Smooth muscle cell (in vitro differentiated cells): ENCODE measurements around the gene EMC9. TPM values are rescaled to one million over a fixed set of nuclear protein-coding genes. Genes with fewer than 3 reads are reported as not detected.
"Not testable (repeated sequence)": the region's sequence is repeated elsewhere in the genome, so short reads cannot be mapped to it uniquely, and the experiment has no call there.

ENCODE experiments used
- DNase-seq: peaks from one replicate; lab custom pipeline; 2025; ENCODE audit not compliant: unreplicated experiment; lab: John Stamatoyannopoulos, UW
- H2AFZ ChIP-seq: fragments of 200-600 bp; sonication (generic); 2 replicates; pipeline ENCODE4 v1.6.0; 2016; ENCODE audit warnings: antibody characterized with exemption, low read depth, mild to moderate bottlenecking
- H3F3A ChIP-seq: fragments of 200-600 bp; sonication (generic); 2 replicates; pipeline ENCODE4 v1.6.0; 2017; ENCODE audit warnings: antibody characterized with exemption, low read depth
- H3K27ac ChIP-seq: fragments of 200-600 bp; sonication (generic); 2 replicates; pipeline ENCODE4 v1.5.1; 2016; ENCODE audit warnings: low read depth, mild to moderate bottlenecking
- H3K27me3 ChIP-seq: fragments of 200-600 bp; sonication (generic); 2 replicates; pipeline ENCODE4 v1.6.1; 2016; ENCODE audit warnings: low read depth, mild to moderate bottlenecking
- H3K36me3 ChIP-seq: fragments of 200-600 bp; sonication (generic); 2 replicates; pipeline ENCODE4 v1.5.1; 2016; ENCODE audit warnings: low read depth
- H3K4me1 ChIP-seq: fragments of 200-600 bp; sonication (generic); 2 replicates; pipeline ENCODE4 v1.5.1; 2016; ENCODE audit warnings: low read depth
- H3K4me2 ChIP-seq: fragments of 200-600 bp; sonication (generic); 2 replicates; pipeline ENCODE4 v1.6.0; 2016; ENCODE audit warnings: mild to moderate bottlenecking
- H3K4me3 ChIP-seq: fragments of 200-600 bp; sonication (generic); 2 replicates; pipeline ENCODE4 v1.5.1; 2016; ENCODE audit warnings: mild to moderate bottlenecking
- H3K79me2 ChIP-seq: fragments of 200-600 bp; sonication (generic); 2 replicates; pipeline ENCODE4 v1.6.0; 2016; ENCODE audit warnings: low read depth, mild to moderate bottlenecking
- H3K9ac ChIP-seq: fragments of 200-600 bp; sonication (generic); 2 replicates; pipeline ENCODE4 v1.6.0; 2016; ENCODE audit warnings: low read depth
- H3K9me3 ChIP-seq: fragments of 200-600 bp; sonication (generic); replicated peaks from 2 replicates; pipeline ENCODE4 v1.5.1; 2016; ENCODE audit warnings: low read depth
- H4K20me1 ChIP-seq: fragments of 200-600 bp; sonication (generic); 2 replicates; pipeline ENCODE4 v1.6.0; 2016; ENCODE audit warnings: low read depth
- WGBS: methylation state at CpG from one replicate; pipeline ENCODE4 v1.1.7; 2016; ENCODE audit warnings: low lambda C conversion rate; 5-methylcytosine and 5-hydroxymethylcytosine counted together
- polyA plus RNA-seq: library from polyadenylated mRNA; unstranded; fragments of >200 nt; fragmentation: Nextera tagmentation; extraction: Ambion mirVana; gene quantifications from 2 replicates; pipeline ENCODE4 v1.2.1, GENCODE V29; 2016
- total RNA-seq: library from RNA; depleted of rRNA; stranded (reverse); fragments of >200 nt; gene quantifications from 2 replicates; pipeline ENCODE4 v1.2.3, GENCODE V29; 2014
- TF ChIP-seq, protein P1 (sequence below): fragments of 200-600 bp; sonication (generic); IDR thresholded peaks from 2 replicates; pipeline ENCODE4 v1.5.1; 2017; ENCODE audit warnings: borderline replicate concordance, mild to moderate bottlenecking, antibody characterized with exemption; ENCODE audit not compliant: insufficient read depth, poor library complexity, severe bottlenecking

EMC9 gene
- total and polyA plus RNA-seq, 2 experiments from 2014 or later: 6.3 to 11.9 TPM

DNA sequence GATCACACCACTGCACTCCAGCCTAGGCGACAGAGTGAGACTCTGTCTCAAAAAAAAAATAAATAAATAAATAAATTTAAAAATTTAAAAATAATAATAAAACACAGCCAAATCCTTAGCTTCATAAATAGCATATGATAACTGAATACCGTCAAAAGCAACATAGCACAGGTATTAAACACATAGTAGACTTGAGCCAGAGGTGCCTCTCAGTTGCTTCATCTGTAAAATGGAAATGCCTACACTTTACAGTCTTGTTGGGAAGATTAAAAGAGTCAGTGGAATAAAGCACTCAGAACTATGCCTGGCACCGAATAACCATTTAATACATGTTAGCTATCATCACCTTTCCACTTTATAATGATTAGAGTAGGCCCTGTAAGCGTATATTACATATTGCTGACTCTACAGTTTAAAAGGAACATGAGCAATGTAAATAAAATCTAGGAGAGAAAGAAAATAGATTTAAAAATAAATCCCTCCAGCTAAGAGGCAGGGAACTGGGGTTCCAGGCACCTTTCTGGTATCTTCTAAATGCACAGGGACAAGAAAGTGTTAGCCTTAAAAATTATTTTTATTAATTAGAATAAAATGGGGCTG is 34.6 kb downstream of the EMC9 start:
- Histone ChIP-seq H4K20me1 (no peaks in the 10 kb centered on the region), H3K79me2 (no peaks in the 10 kb centered on the region), H3K27ac (no peak overlapping the region), H3K4me1 (no peaks in the 10 kb centered on the region), H3K36me3 (no peaks in the 10 kb centered on the region), H3K9ac (no peak overlapping the region), H3K4me3 (no peak overlapping the region), H2AFZ (no peak overlapping the region), H3K4me2 (no peak overlapping the region), H3K9me3 (no peaks in the 10 kb centered on the region), H3F3A (no peaks in the 10 kb centered on the region), H3K27me3 (no peaks in the 10 kb centered on the region)
- TF ChIP-seq, protein P1, sequence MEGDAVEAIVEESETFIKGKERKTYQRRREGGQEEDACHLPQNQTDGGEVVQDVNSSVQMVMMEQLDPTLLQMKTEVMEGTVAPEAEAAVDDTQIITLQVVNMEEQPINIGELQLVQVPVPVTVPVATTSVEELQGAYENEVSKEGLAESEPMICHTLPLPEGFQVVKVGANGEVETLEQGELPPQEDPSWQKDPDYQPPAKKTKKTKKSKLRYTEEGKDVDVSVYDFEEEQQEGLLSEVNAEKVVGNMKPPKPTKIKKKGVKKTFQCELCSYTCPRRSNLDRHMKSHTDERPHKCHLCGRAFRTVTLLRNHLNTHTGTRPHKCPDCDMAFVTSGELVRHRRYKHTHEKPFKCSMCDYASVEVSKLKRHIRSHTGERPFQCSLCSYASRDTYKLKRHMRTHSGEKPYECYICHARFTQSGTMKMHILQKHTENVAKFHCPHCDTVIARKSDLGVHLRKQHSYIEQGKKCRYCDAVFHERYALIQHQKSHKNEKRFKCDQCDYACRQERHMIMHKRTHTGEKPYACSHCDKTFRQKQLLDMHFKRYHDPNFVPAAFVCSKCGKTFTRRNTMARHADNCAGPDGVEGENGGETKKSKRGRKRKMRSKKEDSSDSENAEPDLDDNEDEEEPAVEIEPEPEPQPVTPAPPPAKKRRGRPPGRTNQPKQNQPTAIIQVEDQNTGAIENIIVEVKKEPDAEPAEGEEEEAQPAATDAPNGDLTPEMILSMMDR: no peak
- WGBS: 88% methylated on average over 4 of the region's 4 CpGs
- no peak for DNase-seq

DNA sequence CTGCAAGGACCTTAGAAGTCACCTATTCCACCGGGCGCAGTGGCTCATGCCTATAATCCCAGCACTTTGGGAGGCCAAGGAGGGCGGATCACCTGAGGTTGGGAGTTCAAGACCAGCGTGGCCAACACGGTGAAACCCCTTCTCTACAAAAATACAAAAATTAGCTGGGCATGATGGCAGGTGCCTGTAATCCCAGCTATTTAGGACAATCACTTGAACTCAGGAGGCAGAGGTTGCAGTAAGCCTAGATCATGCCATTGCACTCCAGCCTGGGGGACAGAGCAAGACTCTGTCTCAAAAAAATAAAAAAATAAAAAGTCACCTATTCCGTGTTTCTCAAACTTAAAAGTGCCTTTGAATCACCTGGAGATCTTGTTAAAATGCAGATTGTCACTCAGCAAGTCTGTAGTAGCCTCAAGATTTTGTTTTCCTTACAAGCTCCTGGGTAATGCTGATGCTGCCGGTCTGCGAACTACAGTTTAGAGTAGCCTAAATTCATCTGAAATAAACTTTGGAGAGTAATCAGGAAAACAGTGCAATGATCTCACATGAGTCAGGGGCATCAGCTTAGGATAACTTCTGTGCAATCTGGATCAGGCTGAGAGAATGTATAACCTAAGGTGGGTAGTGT is 35.7 kb downstream of the EMC9 start:
- not testable (repeated sequence) for H3K9ac ChIP-seq, H2AFZ ChIP-seq, H3F3A ChIP-seq, H3K4me2 ChIP-seq, H3K36me3 ChIP-seq, H3K9me3 ChIP-seq, H4K20me1 ChIP-seq, DNase-seq, H3K4me1 ChIP-seq, H3K27me3 ChIP-seq, H3K4me3 ChIP-seq, H3K27ac ChIP-seq, H3K79me2 ChIP-seq
- WGBS: 93% methylated on average over 8 of the region's 8 CpGs

DNA sequence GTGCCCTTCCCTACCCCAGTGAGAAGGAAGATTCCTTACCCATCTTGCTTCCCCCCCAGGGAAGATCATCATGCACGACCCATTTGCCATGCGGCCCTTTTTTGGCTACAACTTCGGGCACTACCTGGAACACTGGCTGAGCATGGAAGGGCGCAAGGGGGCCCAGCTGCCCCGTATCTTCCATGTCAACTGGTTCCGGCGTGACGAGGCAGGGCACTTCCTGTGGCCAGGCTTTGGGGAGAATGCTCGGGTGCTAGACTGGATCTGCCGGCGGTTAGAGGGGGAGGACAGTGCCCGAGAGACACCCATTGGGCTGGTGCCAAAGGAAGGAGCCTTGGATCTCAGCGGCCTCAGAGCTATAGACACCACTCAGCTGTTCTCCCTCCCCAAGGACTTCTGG is 37.9 kb downstream of the EMC9 start:
- no peak overlapping the region for H3K9ac ChIP-seq
- H3K27me3 ChIP-seq: no peaks in the 10 kb centered on the region
- H3K4me2 ChIP-seq: no peak overlapping the region
- no peaks in the 10 kb centered on the region for H3K4me1 ChIP-seq
- no peak overlapping the region for H3K4me3 ChIP-seq
- no peaks in the 10 kb centered on the region for H3F3A ChIP-seq
- no peak overlapping the region for H2AFZ ChIP-seq
- H3K79me2 ChIP-seq: no peaks in the 10 kb centered on the region
- H3K27ac ChIP-seq: no peak overlapping the region
- no peaks in the 10 kb centered on the region for H4K20me1 ChIP-seq
- DNase-seq: no peak
- TF ChIP-seq, protein P1: no peak
- H3K9me3 ChIP-seq: no peaks in the 10 kb centered on the region
- 94% methylated on average over 13 of the region's 13 CpGs for WGBS
- no peaks in the 10 kb centered on the region for H3K36me3 ChIP-seq

DNA sequence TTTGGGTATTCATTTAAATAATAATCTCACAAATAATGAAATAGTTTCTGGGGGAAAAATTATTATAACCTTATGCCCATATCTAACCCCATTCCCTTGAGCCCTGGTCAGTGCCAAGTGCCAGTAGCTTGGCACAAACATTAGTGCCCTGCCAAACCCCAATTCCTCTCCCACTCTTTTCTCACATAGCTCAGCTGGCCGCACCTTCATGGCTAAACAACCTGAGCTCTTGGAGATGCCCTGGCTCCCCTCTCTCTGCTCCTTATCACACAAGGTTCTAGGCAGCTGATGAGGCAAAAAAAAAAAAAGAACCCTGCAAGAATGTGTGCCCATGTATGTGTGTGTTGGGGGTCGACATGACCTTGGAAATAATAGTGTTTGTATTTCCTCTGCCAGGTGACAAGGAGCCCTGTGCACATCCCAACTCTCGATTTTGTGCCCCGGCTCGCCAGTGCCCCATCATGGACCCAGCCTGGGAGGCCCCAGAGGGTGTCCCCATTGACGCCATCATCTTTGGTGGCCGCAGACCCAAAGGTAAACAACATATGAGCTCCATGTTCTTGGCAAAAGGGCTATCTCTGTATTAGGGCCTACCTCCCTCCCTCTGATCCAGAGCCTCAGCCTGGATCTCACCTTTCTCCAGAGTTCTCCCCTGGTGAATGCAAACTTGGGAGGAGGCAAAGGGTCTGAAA is 38.9 kb downstream of the EMC9 start:
- Histone ChIP-seq H3K4me1 (no peaks in the 10 kb centered on the region), H3K9me3 (no peaks in the 10 kb centered on the region), H3K27ac (no peak overlapping the region), H3K9ac (no peak overlapping the region), H4K20me1 (no peaks in the 10 kb centered on the region), H3K4me3 (no peak overlapping the region), H3F3A (no peaks in the 10 kb centered on the region), H3K4me2 (no peak overlapping the region), H2AFZ (no peak overlapping the region), H3K27me3 (no peaks in the 10 kb centered on the region), H3K36me3 (no peaks in the 10 kb centered on the region), H3K79me2 (no peaks in the 10 kb centered on the region)
- 95% methylated on average over 7 of the region's 7 CpGs for WGBS
- no peak for DNase-seq
- TF ChIP-seq, protein P1: no peak
